Kidney epithelial cell (primary cell): ENCODE measurements around the gene TBC1D16. TPM values are rescaled to one million over a fixed set of nuclear protein-coding genes. Genes with fewer than 3 reads are reported as not detected.

Source experiments
- DNase-seq: peaks from one replicate; pipeline ENCODE4 v3.0.0-alpha.2; 2010; ENCODE audit warnings: low read depth
- H3K27me3 ChIP-seq: 2 replicates; pipeline ENCODE4 v1.6.0; 2011; ENCODE audit warnings: low read length; ENCODE audit not compliant: control insufficient read depth, insufficient read depth
- H3K36me3 ChIP-seq: 2 replicates; pipeline ENCODE4 v1.5.1; 2011; ENCODE audit warnings: low read length; ENCODE audit not compliant: control insufficient read depth, insufficient read depth
- H3K4me3 ChIP-seq: 2 replicates; pipeline ENCODE4 v1.5.1; 2011; ENCODE audit warnings: low read depth, mild to moderate bottlenecking, control low read depth, low read length
- total RNA-seq: library from RNA; depleted of rRNA; stranded (reverse); fragments of >200 nt; gene quantifications from 2 replicates; pipeline ENCODE4 v1.2.3, GENCODE V29; 2015
- TF ChIP-seq, protein P1 (sequence below): IDR thresholded peaks from 2 replicates; pipeline ENCODE4 v1.5.1; 2011; ENCODE audit warnings: mild to moderate bottlenecking, moderate library complexity, low read length, control low read depth, inconsistent platforms; ENCODE audit not compliant: insufficient read depth, poor library complexity, severe bottlenecking

Gene TBC1D16
- total RNA-seq, 1 donor from 2014 or later: 58.5 TPM

DNA sequence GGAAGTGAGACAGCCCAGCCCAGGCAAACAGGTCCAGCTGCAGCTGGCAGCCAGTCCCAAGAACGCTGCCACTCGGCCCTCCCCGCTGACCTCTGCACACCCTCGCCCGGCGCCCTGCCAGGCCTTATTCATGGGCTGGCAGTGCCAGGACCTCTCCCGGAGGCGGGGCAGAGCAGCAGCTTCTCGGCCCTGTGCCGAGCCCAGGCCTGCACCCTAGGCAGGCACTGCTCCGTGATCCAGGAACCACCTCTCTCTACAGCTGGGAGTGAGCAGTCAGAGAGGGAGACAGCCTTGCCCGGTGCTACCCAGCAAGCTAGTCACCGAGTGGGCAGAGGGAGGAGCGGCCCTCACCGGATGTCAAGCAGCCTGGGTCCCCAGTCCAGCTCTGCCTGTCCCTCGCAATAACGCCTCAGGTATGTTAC lies 116.5 kb downstream of the TBC1D16 start:
- Histone ChIP-seq H3K4me3 (no peak overlapping the region), H3K27me3 (peaks cover 56% of the 10 kb centered on the region), H3K36me3 (no peaks in the 10 kb centered on the region)
- peak; percentile 23 for DNase-seq
- TF ChIP-seq, protein P1, sequence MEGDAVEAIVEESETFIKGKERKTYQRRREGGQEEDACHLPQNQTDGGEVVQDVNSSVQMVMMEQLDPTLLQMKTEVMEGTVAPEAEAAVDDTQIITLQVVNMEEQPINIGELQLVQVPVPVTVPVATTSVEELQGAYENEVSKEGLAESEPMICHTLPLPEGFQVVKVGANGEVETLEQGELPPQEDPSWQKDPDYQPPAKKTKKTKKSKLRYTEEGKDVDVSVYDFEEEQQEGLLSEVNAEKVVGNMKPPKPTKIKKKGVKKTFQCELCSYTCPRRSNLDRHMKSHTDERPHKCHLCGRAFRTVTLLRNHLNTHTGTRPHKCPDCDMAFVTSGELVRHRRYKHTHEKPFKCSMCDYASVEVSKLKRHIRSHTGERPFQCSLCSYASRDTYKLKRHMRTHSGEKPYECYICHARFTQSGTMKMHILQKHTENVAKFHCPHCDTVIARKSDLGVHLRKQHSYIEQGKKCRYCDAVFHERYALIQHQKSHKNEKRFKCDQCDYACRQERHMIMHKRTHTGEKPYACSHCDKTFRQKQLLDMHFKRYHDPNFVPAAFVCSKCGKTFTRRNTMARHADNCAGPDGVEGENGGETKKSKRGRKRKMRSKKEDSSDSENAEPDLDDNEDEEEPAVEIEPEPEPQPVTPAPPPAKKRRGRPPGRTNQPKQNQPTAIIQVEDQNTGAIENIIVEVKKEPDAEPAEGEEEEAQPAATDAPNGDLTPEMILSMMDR: no peak

DNA sequence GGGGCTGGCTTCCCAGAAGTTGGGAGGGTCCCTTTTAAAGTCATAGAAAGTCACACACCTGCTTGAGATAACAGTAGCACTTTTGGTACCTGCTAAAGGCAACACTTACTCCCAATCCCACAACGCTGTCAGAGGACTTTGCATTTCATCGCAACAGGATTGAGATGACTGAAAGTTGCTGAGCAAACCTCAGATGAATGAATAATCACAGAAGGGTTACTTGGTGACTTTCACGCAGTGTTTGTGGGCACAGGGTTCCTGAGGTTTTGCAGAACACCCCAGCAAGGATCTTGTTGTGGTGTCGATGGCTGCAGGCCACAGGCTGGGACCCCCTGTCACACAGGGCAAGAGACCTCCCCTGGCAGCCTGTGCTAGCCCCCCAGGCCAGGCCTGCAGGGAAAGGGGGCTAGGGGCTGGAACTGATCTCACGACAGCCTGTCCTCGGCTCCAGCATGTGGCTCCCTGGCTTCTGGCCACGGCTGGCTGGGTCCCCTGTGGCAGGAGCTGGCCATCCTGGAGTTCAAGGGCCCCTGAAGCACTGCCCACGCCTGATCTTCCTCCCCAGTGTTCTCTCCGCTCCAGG lies 117.0 kb downstream of the TBC1D16 start:
- H3K27me3 ChIP-seq: peaks cover 54% of the 10 kb centered on the region

DNA sequence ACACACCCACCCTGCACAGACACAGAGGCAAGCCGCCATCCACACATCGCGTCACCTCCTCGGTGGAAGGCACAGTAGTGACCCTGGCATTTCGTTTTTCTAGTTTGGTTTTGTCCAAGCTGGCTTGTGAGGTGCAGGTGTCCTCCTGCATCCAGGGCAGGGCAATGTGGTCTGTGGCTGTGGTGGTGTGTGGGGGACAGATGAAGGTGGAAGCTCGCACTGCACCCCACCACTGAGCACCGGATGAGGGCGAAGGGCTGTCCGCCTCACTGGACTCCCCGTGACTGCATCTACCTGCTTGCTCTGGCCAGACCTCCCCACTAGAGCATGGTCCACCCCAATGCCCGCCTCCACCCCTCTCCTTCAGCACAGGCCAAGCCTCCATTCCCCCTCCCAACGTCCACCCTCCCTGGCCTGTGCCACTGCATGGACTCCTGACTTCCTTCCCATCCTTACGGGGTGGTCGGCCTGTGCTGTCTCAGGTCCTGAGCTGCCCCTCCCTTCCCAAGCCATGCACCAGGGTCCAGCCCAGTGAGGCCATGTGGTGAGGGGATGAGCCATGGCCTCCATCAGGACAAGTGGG lies 117.7 kb downstream of the TBC1D16 start:
- Histone ChIP-seq H3K27me3 (peaks cover 52% of the 10 kb centered on the region), H3K36me3 (no peaks in the 10 kb centered on the region), H3K4me3 (no peak overlapping the region)
- TF ChIP-seq, protein P1: no peak
- no peak for DNase-seq

More for the DNA sequence above, 117.0 kb downstream of the TBC1D16 start:
- Histone ChIP-seq H3K36me3 (no peaks in the 10 kb centered on the region), H3K4me3 (no peak overlapping the region)
- no peak for DNase-seq
- TF ChIP-seq, protein P1: no peak

DNA sequence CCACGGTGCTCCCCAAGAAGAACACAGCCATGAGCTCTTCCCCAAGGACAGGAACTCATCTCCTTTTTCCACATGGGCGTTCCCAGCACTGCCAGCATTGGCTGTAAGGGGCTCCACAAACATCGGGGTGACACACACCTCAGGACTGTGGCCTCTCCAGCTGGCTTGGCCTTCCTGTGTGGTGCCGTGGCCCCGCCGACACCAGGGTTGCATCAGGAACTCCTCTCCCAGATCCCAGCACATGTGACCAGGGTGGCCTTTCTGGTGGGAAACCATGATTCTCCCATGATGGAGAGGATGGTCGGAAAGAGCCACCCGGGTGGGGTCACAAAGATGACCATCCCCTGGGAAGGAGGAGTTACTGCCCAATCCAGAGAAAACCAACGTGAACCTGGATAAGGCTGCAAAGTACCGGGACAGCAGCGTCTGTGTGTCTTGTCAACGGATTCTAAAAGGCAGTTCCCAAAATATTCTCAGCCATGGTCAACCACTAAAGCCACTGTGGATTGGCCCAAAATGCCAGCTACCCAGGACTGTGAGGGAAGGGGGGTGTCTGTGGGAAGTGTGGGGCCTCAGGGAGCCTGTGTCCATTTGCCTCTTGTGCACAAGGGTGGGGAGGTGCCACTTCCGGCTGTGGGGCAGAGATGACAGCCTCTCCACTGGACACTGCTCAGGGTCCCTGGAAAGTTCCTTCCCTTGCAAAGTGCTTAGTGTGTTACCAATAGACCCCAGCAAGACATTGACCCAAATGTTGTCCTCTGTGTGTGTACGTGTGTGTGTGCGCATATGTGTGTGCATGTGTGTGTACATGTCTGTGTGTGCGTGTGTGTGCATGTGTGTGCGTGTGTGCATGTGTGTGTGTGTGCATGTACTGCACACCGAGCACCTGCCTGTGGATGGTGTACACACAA lies 118.4 kb downstream of the TBC1D16 start:
- no peak for DNase-seq
- Histone ChIP-seq H3K4me3 (no peak overlapping the region), H3K27me3 (peaks cover 46% of the 10 kb centered on the region), H3K36me3 (no peaks in the 10 kb centered on the region)
- TF ChIP-seq, protein P1: no peak

DNA sequence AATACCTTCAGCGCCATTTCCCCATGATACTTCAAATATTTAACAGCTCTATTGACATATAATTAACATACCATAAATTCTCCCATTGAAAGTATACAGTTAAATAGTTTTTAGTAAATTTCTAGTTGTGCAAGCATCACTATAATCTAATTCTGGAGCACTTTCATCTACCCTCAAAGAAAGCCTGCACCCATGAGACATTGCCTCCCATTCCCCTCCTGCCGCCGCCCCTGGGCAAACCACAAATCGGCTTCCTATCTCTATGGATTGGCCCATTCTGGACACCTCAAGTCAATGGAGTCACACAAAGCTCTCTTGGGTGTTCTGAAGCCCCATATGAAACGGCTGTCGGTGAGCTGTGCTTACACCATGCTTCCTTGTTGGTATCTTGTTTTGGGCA lies 119.2 kb downstream of the TBC1D16 start:
- TF ChIP-seq, protein P1: no peak
- peaks cover 41% of the 10 kb centered on the region for H3K27me3 ChIP-seq
- H3K4me3 ChIP-seq: no peak overlapping the region
- no peaks in the 10 kb centered on the region for H3K36me3 ChIP-seq
- DNase-seq: no peak
